K562 (cell line): ENCODE data around the gene PHKB. TPM values are rescaled to one million over a fixed set of nuclear protein-coding genes. Genes with fewer than 3 reads are reported as not detected.

Experiments used
- ATAC-seq: fragments of 200-7000 bp; cut with Tn5 transposase; 3 replicates; pipeline ENCODE4 v1.9.1; 2020; ENCODE audit warnings: moderate library complexity
- BruUV-seq: library from RNA; stranded (reverse); fragments of 400-500 nt; replicated peaks from 2 replicates; lab custom pipeline; 2021; lab: Mats Ljungman, UMichigan
- CTCF ChIA-PET: fragments of 300-600 bp; formaldehyde crosslinking; extraction: SDS; loops from one replicate; lab custom pipeline; 2021; ENCODE audit warnings: low intra/inter-chr PET ratio; lab: Yijun Ruan, JAX
- POLR2A ChIA-PET: fragments of 300-600, 350-650 bp; sonication (Branson Sonifier 250); formaldehyde crosslinking; extraction: SDS; loops from one replicate; lab custom pipeline; 2021; ENCODE audit warnings: antibody characterized with exemption, inconsistent platforms; lab: Yijun Ruan, JAX
- DNase-seq, 4 experiments: peaks; one replicate each; pipeline versions ENCODE4 v3.0.0 to v3.0.0-alpha.2; 2011 to 2018; ENCODE audit warnings: low spot score in 3 of 4, mixed read lengths in 3 of 4; ENCODE audit errors: extremely low read depth in 1 of 4
- FAIRE-seq: peaks from 2 replicates; lab custom pipeline; 2011; peaks lifted over from hg19 to GRCh38; lab: Jason Lieb, UNC
- H2AFZ ChIP-seq: 2 replicates; pipeline ENCODE4 v1.6.0; 2011; ENCODE audit warnings: low read depth, low read length, control low read depth, inconsistent platforms
- H3K27ac ChIP-seq: fragments of 200-600 bp; 3 replicates; pipeline ENCODE4 v1.8.0; 2011; ENCODE audit warnings: low read depth, mild to moderate bottlenecking, control low read depth, inconsistent platforms, low read length, moderate library complexity, mixed read lengths; ENCODE audit errors: extremely low read depth
- H3K27me3 ChIP-seq, 2 experiments: fragments of 300-600 bp in 1 of 2; 2 replicates in 1 of 2; 3 replicates in 1 of 2; pipeline versions ENCODE4 v1.6.0 to v1.8.0; 2011; ENCODE audit warnings: inconsistent platforms in 2 of 2, low read length in 2 of 2, mild to moderate bottlenecking in 1 of 2, mixed read lengths in 1 of 2, moderate library complexity in 1 of 2; ENCODE audit not compliant: control insufficient read depth in 2 of 2, insufficient read depth in 2 of 2
- H3K36me3 ChIP-seq: fragments of 300-600 bp; 3 replicates; pipeline ENCODE4 v1.8.0; 2011; ENCODE audit warnings: mild to moderate bottlenecking, low read length, inconsistent platforms; ENCODE audit not compliant: control insufficient read depth, insufficient read depth
- H3K4me1 ChIP-seq, 2 experiments: fragments of 200-600 bp in 1 of 2; replicated peaks in 1 of 2; 2 replicates in 1 of 2; 3 replicates in 1 of 2; pipeline versions ENCODE4 v1.5.1 to v1.8.0; 2011; ENCODE audit warnings: inconsistent platforms in 2 of 2, low read length in 2 of 2, mild to moderate bottlenecking in 1 of 2, mixed read lengths in 1 of 2, moderate library complexity in 1 of 2; ENCODE audit not compliant: control insufficient read depth in 2 of 2, insufficient read depth in 2 of 2
- H3K4me2 ChIP-seq: 2 replicates; pipeline ENCODE4 v1.6.1; 2011; ENCODE audit warnings: low read length, control low read depth, inconsistent platforms, mixed read lengths; ENCODE audit not compliant: insufficient read depth
- H3K4me3 ChIP-seq: fragments of 200-600 bp; sonication (generic), shearing (Covaris generic); 2 replicates; pipeline ENCODE4 v1.5.1; 2016; ENCODE audit warnings: control low read depth, inconsistent platforms
- H3K79me2 ChIP-seq: fragments of 200-600 bp; 3 replicates; pipeline ENCODE4 v1.8.0; 2011; ENCODE audit warnings: low read length, inconsistent platforms; ENCODE audit not compliant: control insufficient read depth, insufficient read depth
- H3K9ac ChIP-seq, 2 experiments: 2 replicates each; pipeline versions ENCODE4 v1.6.0 to v1.6.1; 2011; ENCODE audit warnings: low read depth in 2 of 2, low read length in 2 of 2, control low read depth in 1 of 2, inconsistent platforms in 1 of 2, mild to moderate bottlenecking in 1 of 2, mixed read lengths in 1 of 2; ENCODE audit not compliant: insufficient read depth in 1 of 2
- H3K9me1 ChIP-seq: one replicate; pipeline ENCODE4 v1.6.0; 2011; ENCODE audit warnings: inconsistent platforms, mild to moderate bottlenecking, low read length, moderate library complexity; ENCODE audit not compliant: control insufficient read depth, insufficient read depth
- H3K9me3 ChIP-seq: replicated peaks from 2 replicates; pipeline ENCODE4 v1.5.1; 2011; ENCODE audit warnings: low read depth, low read length, inconsistent platforms; ENCODE audit not compliant: control insufficient read depth, insufficient read depth
- H4K20me1 ChIP-seq: replicated peaks from 2 replicates; pipeline ENCODE4 v1.6.1; 2011; ENCODE audit warnings: low read length, inconsistent platforms, mixed read lengths; ENCODE audit not compliant: control insufficient read depth, insufficient read depth
- C11orf30 ChIP-seq: fragments of 450-650 bp; IDR thresholded peaks from 2 replicates; pipeline ENCODE4 v1.6.1; 2016; ENCODE audit warnings: low read depth, mild to moderate bottlenecking
- HINFP ChIP-seq: fragments of 450-650 bp; conservative IDR thresholded peaks from 2 replicates; pipeline ENCODE4 v1.6.1; 2016; ENCODE audit warnings: missing genetic modification characterization, low read depth, mild to moderate bottlenecking, control low read depth, missing compliant biosample characterization
- HMGXB4 ChIP-seq: sonication (generic); formaldehyde crosslinking; IDR thresholded peaks from 2 replicates; pipeline ENCODE4 v1.8.1; 2023; ENCODE audit warnings: mild to moderate bottlenecking, missing genetic modification reagents
- MAFF ChIP-seq: IDR thresholded peaks from 2 replicates; pipeline ENCODE4 v1.6.1; 2012; ENCODE audit warnings: low read length, improper control_type of control experiment
- MAFG ChIP-seq: fragments of 450-650 bp; conservative IDR thresholded peaks from 2 replicates; pipeline ENCODE4 v1.6.1; 2016; ENCODE audit warnings: missing genetic modification characterization, missing compliant biosample characterization
- MAFK ChIP-seq: IDR thresholded peaks from 2 replicates; pipeline ENCODE4 v1.6.1; 2011; ENCODE audit warnings: low read length, improper control_type of control experiment
- POLR2G ChIP-seq: fragments of 200-400 bp; formaldehyde crosslinking; IDR thresholded peaks from 2 replicates; pipeline ENCODE4 v1.6.1; 2017; ENCODE audit warnings: low read depth, mild to moderate bottlenecking, antibody characterized with exemption, low read length, moderate library complexity
- ZEB2 ChIP-seq: fragments of 450-650 bp; IDR thresholded peaks from 2 replicates; pipeline ENCODE4 v1.6.1; 2016
- ZNF316 ChIP-seq: fragments of 450-650 bp; IDR thresholded peaks from 2 replicates; pipeline ENCODE4 v1.6.1; 2016
- WGBS: fragments of 100-300 bp; shearing (Covaris generic); methylation state at CpG from one replicate; pipeline ENCODE4 v1.1.6; 2016; ENCODE audit warnings: low coverage, mixed read lengths; ENCODE audit not compliant: insufficient coverage; ENCODE audit errors: missing lambda C conversion rate; 5-methylcytosine and 5-hydroxymethylcytosine counted together
- in situ Hi-C: fragments of 300-500 bp; cut with MboI; formaldehyde crosslinking; loops from 4 replicates; pipeline ENCODE4 v1.15.0; 2018; ENCODE audit warnings: inconsistent platforms, mixed read lengths
- intact Hi-C: fragments of 100-400 bp; cut with micrococcal nuclease; formaldehyde crosslinking; loops from 2 replicates; pipeline ENCODE4 v1.14.2; 2022
- polyA plus RNA-seq, 8 experiments: library from polyadenylated mRNA; depleted of rRNA in 4 of 8; stranded (reverse) in 5 of 8; unstranded in 3 of 8; fragments of >200 nt; fragmentation: Nextera tagmentation in 2 of 8; fragmentation: Illumina TruSeq in 1 of 8; extraction: Ambion mirVana in 2 of 8; extraction: Trizol in 1 of 8; gene quantifications; 2 replicates each; pipeline versions ENCODE4 v1.2.1 to v1.2.3, GENCODE V29; 2011 to 2014; ENCODE audit warnings: inconsistent platforms in 1 of 8, missing spikeins in 1 of 8
- total RNA-seq, 7 experiments: library from RNA; depleted of rRNA in 6 of 7; stranded (reverse); fragments of >200 nt in 6 of 7; fragmentation: Illumina TruSeq in 2 of 7; extraction: Trizol in 2 of 7; gene quantifications; 2 replicates each; pipeline versions ENCODE4 v1.2.1 to v1.2.3, GENCODE V29; 2011 to 2021; ENCODE audit warnings: low replicate concordance in 1 of 7

The PHKB gene
- total and polyA plus RNA-seq, 9 of the 15 experiments (the other 6 are each of a cell fraction or from before 2014, with no cell fraction given) = 24.7 to 92.3 (median 67.0) TPM

- no peaks in the 10 kb centered on the region for H4K20me1 ChIP-seq
- no peaks in the 10 kb centered on the region for H3K9me1 ChIP-seq
- H3K4me1 ChIP-seq = peaks cover 0 to 6% of the 10 kb centered on the region in 2 experiments; a peak in 2 of 5 replicates
- no peak for ATAC-seq
- H3K4me3 ChIP-seq = no peak overlapping the region
- TF ChIP-seq POLR2G (peak; percentile 21; the same call in 1 of the 2 replicates), HINFP (tag) (no peak)
- DNase-seq = no peak
- CTCF ChIA-PET = no interaction called here
- in situ Hi-C loops = no loop called here
- H2AFZ ChIP-seq = no peak overlapping the region
- intact Hi-C loops = no loop called here
- POLR2A ChIA-PET = interaction anchor here (0.6 kb wide), 2 partner anchors 126 to 500 kb away, joined by 3 to 4 read pairs; no protein-coding TSS in a partner anchor
- H3K9ac ChIP-seq = no peak overlapping the region
- WGBS = 94% methylated on average over 13 of the region's 13 CpGs
- H3K79me2 ChIP-seq = no peaks in the 10 kb centered on the region
- BruUV-seq = no TSS peak
- H3K4me2 ChIP-seq = no peak overlapping the region
- H3K9me3 ChIP-seq = no peaks in the 10 kb centered on the region
- H3K36me3 ChIP-seq = peaks cover 41% of the 10 kb centered on the region
- no peak overlapping the region for H3K27ac ChIP-seq
- no peak for FAIRE-seq
- no peaks in the 10 kb centered on the region for H3K27me3 ChIP-seq
Measured at GRCh38 chr16:47636501-47637099, 175.5 kb downstream of the PHKB start.

- FAIRE-seq = no peak
Measured at GRCh38 chr16:47638175-47638574, 177.0 kb downstream of the PHKB start.

More at GRCh38 chr16:47638175-47638574, 177.0 kb downstream of the PHKB start:
- in situ Hi-C loops = no loop called here
- BruUV-seq = no TSS peak
- Histone ChIP-seq H3K4me1 (peaks cover 0 to 6% of the 10 kb centered on the region in 2 experiments; a peak in 2 of 5 replicates), H3K9me1 (no peaks in the 10 kb centered on the region), H2AFZ (no peak overlapping the region), H3K4me3 (no peak overlapping the region), H3K9ac (no peak overlapping the region), H3K36me3 (peaks cover 55% of the 10 kb centered on the region), H4K20me1 (no peaks in the 10 kb centered on the region), H3K4me2 (no peak overlapping the region), H3K27me3 (no peaks in the 10 kb centered on the region), H3K27ac (no peak overlapping the region), H3K79me2 (no peaks in the 10 kb centered on the region), H3K9me3 (no peaks in the 10 kb centered on the region)
- DNase-seq (no peak), ATAC-seq (no peak)
- TF ChIP-seq C11orf30 (peak; percentile 60; the same call in 1 of the 2 replicates), MAFF (peak; percentile 50), ZEB2 (no peak), MAFK (peak; percentile 65), HMGXB4 (CRISPR knock-in tag) (no peak), MAFG (tag) (0 out of 2 replicates have a peak, but pooled peaks have one; percentile 35), ZNF316 (peak; percentile 81)
- intact Hi-C loops = no loop called here
- POLR2A ChIA-PET = no interaction called here
- WGBS = 89% methylated on average over 1 of the region's 1 CpG
- CTCF ChIA-PET = no interaction called here
